ENCODE data around the gene CACNB2. TPM values are rescaled to one million over a fixed set of nuclear protein-coding genes. Genes with fewer than 3 reads are reported as not detected.
A peak's percentile ranks its signal among the peaks of the same experiment; 100 is the strongest.

The CACNB2 gene
- total and polyA plus RNA-seq, 4 donors = 0.90 to 23.9 (median 3.7) TPM

- ATAC-seq (ENCODE audit: insufficient read depth, low FRiP score) (no peak), DNase-seq (peak; percentile 15 to 34 (median 21))
- no peak for TF ChIP-seq CTCF (IDR thresholded peaks at IDR 0.05; ENCODE audit: control extremely low read depth, extremely low read depth)
- 57 to 74% methylated on average over 18 of the region's 18 CpGs for WGBS, 2 donors
- Histone ChIP-seq H3K27ac (ENCODE audit: low read depth in 1 of 2, low read length in 1 of 2) (no peak overlapping the region), H3K36me3 (ENCODE audit: control insufficient read depth in 4 of 4, insufficient read depth in 4 of 4, low read length in 4 of 4) (no peaks in the 10 kb centered on the region), H3K4me3 (no peak overlapping the region), H3K9me3 (ENCODE audit: control insufficient read depth in 4 of 4, insufficient read depth in 3 of 4, low read length in 3 of 4) (no peaks in the 10 kb centered on the region), H3K9ac (ENCODE audit: insufficient read depth in 1 of 2, low read length in 2 of 2) (no peak overlapping the region), H3K27me3 (ENCODE audit: control insufficient read depth in 3 of 3, insufficient read depth in 3 of 3, low read length in 2 of 3) (no peaks in the 10 kb centered on the region), H3K4me1 (ENCODE audit: control insufficient read depth in 5 of 5, insufficient read depth in 5 of 5, low read length in 5 of 5) (peaks cover 0 to 26% (median 0%) of the 10 kb centered on the region in 5 donors)
Observed at GRCh38 chr10:18260310-18260922, 120.2 kb downstream of the CACNB2 start.

- 62 to 80% methylated on average over 15 of the region's 15 CpGs for whole genome bisulfite sequencing, 2 donors
- ATAC-seq (ENCODE audit: insufficient read depth, low FRiP score) = no peak
- no peak for TF ChIP-seq CTCF (IDR thresholded peaks at IDR 0.05; ENCODE audit: control extremely low read depth, extremely low read depth)
- no peak overlapping the region for H3K9ac ChIP-seq (ENCODE audit: insufficient read depth in 1 of 2, low read length in 2 of 2)
- no peak overlapping the region for H3K27ac ChIP-seq (ENCODE audit: low read depth in 1 of 2, low read length in 1 of 2)
- no peak for DNase-seq
- H3K9me3 ChIP-seq (ENCODE audit: control insufficient read depth in 4 of 4, insufficient read depth in 3 of 4, low read length in 3 of 4) = no peaks in the 10 kb centered on the region
- H3K4me3 ChIP-seq = no peak overlapping the region
- peaks cover 0 to 24% (median 0%) of the 10 kb centered on the region in 5 donors for H3K4me1 ChIP-seq (ENCODE audit: control insufficient read depth in 5 of 5, insufficient read depth in 5 of 5, low read length in 5 of 5)
- no peaks in the 10 kb centered on the region for H3K27me3 ChIP-seq (ENCODE audit: control insufficient read depth in 3 of 3, insufficient read depth in 3 of 3, low read length in 2 of 3)
- H3K36me3 ChIP-seq (ENCODE audit: control insufficient read depth in 4 of 4, insufficient read depth in 4 of 4, low read length in 4 of 4) = no peaks in the 10 kb centered on the region
Observed at GRCh38 chr10:18261063-18261610, 120.9 kb downstream of the CACNB2 start.

GRCh38 chr10:18261768-18262231 lies 121.6 kb downstream of the CACNB2 start:
- no peak overlapping the region for H3K27ac ChIP-seq (ENCODE audit: low read depth in 1 of 2, low read length in 1 of 2)
- ATAC-seq (ENCODE audit: insufficient read depth, low FRiP score) = no peak
- WGBS, 2 donors = 79 to 86% methylated on average over 5 of the region's 5 CpGs

More at GRCh38 chr10:18261768-18262231, 121.6 kb downstream of the CACNB2 start:
- peaks cover 0 to 20% (median 0%) of the 10 kb centered on the region in 5 donors for H3K4me1 ChIP-seq (ENCODE audit: control insufficient read depth in 5 of 5, insufficient read depth in 5 of 5, low read length in 5 of 5)
- H3K9me3 ChIP-seq (ENCODE audit: control insufficient read depth in 4 of 4, insufficient read depth in 3 of 4, low read length in 3 of 4) = no peaks in the 10 kb centered on the region
- H3K4me3 ChIP-seq = no peak overlapping the region
- no peaks in the 10 kb centered on the region for H3K27me3 ChIP-seq (ENCODE audit: control insufficient read depth in 3 of 3, insufficient read depth in 3 of 3, low read length in 2 of 3)
- DNase-seq = no peak
- TF ChIP-seq CTCF (IDR thresholded peaks at IDR 0.05; ENCODE audit: control extremely low read depth, extremely low read depth) = no peak
- no peak overlapping the region for H3K9ac ChIP-seq (ENCODE audit: insufficient read depth in 1 of 2, low read length in 2 of 2)
- no peaks in the 10 kb centered on the region for H3K36me3 ChIP-seq (ENCODE audit: control insufficient read depth in 4 of 4, insufficient read depth in 4 of 4, low read length in 4 of 4)

Measured in lung (tissue), 12 donors.